ENCODE measurements around the gene ARHGAP45.

Gene ARHGAP45

DNA sequence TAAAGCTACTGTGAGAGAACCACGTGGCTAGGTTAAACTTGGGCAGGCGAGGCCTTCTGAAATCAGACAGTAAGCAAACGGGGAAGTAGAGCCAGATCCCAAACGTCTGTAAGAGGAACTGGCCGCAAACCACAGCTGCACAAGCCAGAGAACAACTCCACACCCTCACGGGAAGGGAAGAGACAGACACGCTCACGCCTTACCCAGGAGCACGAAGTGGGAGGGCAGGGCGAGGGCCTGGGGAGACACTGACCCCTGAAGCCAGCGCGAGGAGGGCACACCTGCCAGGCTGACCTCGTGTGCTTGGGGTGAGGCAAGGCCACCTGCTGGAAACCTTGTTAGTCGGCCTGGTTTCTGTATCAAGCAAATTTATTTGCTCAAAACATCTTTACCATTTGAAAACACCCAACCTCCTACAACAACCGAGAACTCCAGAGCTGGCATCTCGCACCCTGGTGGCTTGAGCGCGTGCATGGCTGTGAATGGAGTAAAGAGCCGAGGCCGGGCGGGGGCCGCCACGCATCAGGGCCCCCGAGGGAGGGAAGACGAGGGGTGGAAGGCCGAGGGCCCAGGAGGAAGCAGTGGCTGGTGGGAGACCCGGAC, 20.9 kb downstream of the ARHGAP45 start:
- DNase-seq, result no peak

DNA sequence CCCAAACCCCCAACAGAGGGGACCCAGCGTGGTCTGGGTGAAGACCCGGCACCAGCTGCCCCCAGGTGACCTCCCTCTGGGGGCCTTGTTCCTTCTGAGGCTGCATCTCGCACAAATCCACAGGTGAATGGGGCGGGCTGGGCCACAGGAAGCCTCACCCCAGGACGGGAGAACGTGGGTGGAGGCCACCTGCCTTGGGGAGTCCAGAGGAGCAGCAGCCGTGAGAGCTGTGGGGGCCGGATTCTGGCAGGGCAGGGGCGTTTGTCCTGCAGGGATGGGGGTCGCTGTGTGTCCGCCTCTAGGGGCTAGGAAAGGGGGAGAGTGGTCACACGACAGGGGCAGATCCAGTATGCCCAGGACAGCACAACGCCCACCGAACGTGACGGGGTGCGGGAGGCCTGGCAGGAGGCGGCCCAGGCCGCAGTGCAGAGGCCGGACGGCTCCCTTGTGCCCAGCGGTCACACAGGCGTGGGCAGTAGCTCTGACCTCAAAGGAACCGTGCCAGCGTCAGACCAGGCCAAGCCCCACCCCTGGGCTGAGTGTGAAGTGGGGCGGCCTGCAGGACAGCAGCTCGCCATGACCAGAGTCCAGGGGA, 21.5 kb downstream of the ARHGAP45 start:
- no peak for DNase-seq

DNA sequence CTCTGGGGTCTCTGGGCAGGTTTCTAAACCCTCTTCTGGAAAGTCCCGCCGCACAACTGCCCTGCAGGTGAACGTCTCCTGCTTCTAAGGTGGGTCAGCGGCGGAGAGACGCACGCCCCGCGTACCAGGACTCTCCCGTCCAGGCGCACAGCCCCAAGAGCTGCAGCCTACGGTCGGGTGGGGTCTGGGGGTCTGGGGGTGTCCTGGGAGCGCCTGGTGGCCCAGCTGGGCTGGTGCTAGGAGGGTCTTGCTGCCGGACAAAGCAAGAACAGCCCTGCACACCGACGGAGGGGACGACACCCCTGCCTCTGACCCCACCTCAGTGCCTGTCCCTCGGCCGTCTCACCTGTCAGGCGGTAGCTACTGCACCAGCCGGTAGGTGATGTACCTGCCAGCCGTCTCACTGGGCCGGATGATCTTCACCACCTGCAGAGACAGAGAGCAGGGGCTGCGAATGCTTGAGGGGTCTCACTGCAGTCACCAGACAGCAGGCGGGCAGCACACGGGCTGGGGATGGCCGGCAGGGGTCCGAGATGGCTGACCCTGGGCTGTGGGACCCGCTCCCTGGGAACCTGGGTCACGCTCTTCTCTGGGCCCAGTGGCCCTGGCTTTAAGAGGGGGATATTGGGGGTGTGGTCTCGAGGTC, 22.3 kb downstream of the ARHGAP45 start:
- no peak for DNase-seq

DNA sequence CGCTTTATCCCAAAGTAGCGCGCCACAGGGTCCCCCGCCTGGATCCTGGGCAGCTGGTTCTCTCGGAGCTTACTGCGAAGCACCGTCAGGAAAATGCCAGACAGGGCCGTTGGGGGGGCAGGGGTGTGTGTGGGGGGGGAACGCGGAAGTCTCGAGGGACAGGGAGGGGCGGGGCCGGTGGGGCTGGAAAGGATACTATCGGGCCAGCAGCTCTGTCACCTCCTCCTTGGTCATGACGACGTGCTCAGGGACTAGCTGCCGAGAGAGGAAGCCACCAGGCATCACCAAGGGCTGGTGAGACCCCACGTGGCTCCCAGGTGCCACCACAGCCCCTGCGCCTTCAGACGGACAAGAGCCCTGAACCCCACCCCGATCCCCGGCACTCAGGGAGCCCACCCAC, 22.9 kb downstream of the ARHGAP45 start:
- no peak for DNase-seq

DNA sequence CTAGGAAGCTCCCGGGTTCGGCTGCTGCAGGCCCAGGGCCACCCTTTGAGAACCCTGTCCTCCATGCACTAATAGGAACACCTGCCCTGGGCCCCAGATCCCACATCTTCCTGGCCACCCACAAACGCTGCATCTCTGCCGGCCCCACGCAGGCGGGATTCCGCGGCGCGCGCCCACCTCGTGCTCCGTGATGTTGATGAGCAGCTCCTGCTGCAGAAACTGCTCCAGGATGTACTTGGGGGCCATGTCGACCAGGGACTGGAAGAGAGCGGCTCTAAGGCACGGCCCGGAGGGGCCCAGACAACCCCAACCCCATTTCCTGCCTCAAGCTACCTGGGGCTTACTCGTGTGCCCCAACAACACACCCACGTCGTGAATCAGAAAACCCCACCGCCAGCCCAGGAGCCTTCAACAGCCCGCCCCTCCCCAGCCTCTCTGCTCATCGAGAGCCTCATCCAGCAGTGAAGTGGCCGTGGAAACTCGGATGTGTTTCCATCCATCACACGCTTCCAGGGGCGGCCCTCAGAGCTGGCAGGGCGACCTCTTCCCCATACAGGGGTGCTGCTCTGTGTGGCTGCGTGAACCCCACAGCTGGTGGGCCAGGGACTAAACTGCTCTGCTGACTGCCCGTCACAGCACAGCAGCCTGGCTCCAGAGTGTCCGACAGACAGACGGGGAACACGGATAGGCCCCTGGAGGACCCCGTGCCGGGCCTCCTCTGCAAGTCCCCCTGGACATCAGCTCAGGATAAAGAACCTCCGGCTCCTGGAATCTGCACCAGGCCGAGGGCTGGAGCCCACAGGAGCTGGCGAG, 24.0 kb downstream of the ARHGAP45 start:
- no peak for DNase-seq

DNA sequence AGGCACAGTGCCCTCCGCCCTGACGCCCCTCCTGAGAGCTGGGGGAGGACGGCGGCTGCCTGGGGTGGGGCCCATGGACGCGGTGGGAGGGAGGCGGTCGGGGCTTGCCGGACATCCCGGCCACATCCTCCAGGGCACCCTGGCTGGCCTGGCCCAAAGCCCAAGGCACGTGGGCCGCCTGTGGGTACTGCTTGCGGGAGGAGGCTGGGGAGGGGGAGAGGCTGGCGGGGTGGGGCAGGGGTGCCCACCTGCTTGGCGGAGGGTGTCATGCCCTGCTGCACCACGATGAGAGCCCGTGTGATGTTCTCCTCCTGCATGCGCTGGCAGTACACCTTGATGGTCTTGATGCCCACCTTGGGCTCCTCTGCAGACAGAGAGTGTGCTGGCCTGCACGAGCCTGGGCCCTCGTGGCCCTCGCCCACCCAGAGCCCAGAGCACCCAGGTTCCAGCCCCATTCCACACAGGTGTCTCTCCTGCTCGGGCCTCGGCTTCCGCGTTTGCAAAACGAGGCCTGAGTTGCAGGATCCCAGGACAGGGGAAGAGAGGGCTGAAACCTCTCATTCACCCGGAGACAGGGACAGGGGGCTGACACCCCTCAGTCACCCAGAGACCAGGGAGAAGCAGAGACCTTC, 24.7 kb downstream of the ARHGAP45 start:
- no peak for DNase-seq

DNA sequence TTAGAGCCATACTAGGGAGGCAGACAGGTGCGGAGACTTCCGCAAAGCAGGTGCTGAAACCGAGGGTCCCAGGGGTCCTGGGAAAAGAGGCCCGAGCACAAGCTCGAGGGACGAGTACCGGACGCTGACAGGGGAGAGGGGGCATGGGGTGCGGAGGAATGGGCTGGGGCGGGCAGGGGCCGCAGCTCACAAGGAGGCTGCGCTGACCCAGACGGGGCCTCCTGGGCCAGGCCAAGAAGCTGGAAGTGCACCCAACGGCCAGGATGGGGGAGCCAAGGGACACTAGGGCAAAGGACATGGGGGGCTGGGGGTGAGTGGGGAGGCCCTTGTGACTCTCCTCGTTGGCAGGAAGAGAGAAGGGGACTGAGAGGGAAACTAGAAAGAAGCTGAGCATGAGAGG, 26.4 kb downstream of the ARHGAP45 start:
- no peak for DNase-seq

DNA sequence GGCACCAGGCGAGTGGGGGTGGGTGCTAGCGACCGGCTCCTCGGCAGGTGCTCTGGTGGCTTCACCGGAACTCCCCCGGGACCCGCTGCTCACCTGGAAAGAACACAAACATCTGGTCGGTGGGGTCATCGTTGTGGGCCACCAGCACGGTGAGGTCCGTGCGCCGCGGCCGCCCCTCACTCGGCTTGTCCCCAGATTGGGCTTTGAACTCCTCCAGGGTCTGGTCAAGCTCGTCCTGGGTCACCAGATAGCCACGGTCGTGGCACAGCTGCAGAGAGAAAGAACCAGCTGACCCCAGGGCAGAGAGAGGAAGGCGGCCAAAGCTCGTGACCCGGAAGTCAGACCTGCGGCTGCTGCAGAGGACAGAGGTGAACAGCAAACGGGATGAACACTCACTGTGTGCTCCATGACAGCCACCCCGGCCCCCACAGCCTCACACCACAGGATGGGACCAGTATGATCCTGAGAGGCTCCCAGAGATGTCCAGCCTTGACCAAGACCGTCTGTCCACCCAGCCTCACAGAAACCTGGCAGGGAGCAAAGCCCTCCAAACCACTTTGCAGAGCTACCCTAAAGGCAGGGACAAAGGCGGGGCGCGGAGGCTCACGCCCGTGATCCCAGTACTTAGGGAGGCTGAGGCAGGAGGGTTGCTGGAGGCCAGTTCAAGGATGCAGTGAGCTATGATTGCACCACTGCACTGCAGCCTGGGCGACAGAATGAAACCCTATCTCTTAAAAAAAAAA, 27.0 kb downstream of the ARHGAP45 start:
- no peak for DNase-seq

DNA sequence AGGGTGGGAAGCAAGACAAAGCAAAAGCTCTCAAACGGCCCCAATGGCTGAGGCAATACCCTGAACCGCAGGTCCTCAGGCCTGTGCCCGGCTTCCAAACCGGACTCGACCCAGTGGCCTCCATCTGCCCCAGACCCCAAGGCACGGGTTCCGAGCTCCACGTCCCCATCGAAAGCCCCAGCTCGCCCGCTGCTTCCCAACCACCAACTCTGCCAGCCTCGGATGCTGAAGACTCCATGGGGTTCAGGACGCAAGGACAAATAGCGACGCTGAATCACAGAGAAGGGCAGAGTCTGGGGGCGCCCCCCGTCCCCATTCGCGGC, 27.6 kb downstream of the ARHGAP45 start:
- DNase-seq, result no peak

DNA sequence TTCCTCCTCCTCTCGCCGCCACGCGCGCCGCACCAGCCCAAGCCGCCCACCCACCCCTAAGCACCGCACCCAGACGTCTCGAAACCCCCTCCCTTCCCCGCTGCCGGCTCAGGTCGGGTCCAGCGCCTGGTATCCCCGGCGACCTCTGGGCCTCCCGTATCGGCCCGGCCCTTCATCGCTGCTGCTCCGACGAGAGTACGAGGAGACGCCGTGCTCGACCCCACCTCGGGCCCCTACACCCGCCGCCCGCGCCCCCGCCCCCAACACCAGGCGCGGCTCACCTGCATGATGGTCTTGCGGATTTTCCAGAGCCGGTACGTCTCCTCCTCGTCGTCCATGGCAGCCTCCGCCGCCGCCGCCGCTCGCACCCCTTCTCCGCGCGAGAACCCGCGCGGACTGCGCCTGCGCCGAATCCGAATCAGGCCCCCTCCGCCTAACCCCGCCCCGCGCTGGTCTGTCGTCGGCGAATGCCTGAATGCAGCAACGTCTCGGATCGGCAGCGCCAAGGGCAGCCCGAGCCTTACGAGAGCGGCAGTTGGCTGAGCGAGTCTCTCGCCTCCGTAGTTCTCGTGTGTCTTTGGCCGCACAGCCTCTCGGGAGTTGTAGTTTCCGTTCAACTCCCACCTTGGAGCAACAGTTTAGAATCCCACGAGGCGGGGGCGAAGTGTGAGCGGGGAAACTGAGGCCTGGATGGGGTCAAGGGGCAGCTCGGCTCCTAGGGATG, 28.2 kb downstream of the ARHGAP45 start, which contains the start of gene POLR2E:
POLR2E (minus strand) TSS at position 398 of the 724 bp plus-strand sequence; CDS start at position 338, 60 bp downstream.
- peak; percentile 97 for DNase-seq

DNA sequence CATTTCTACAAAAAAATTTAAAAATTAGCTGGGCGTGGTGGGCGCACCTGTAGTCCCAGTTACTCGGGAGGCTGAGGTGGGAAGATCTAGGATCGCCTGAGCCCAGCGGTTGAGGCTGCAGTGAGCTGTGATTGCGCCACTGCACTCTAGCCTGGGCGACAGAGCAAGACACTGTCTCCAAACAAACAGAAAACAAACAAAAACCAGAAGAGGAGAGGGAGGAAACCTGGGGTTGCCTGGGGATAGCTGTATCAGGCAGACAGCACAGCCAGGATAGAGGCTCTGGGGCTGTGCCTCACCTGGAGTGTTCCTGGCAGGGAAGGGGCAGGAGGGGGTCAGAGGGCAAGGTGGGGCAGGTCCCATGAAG, 30.8 kb downstream of the ARHGAP45 start:
- peak; percentile 78 for DNase-seq

DNA sequence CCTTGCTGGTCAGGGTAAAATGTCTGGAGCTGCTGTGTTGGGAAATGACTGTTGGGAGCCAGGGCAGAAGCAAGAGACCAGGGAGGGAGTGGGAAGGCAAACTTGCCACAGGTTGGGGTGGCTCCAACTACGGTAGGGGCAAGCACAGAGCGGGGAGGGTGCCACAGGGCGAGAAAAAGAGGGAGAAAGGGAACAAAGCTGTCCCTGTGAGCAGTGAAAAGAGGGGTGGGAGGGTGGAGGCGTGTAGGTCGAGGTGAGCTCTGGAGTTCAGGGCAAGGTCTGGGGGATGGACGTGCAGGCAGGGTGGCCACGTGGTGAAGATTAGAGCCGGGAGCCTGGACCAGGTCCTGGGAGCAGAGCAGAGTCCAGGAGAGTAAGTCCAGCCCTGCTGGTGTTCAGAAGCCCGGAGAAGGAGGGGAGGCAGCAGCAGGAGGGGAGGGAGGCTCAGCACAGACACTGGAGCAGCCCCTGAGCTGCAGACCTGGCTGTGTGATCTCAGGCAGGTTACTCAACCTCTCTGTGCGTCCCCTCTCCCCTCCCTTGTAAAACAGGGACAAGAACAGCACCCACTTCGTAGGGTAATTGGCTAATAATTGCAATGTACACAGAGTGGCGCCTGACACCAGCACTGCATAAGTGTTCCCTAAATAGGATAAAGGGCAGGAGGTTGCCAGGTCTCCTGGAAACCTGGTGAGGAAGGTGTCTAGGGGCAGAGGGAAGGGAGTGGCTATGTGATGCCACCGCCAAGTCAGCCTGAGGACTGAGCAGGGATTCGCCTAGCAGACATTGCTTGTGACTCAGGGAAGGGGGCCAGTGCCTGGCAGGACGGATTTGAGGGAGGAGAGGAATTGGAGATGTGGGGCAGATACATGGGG, 31.4 kb downstream of the ARHGAP45 start:
- peak; percentile 88 for DNase-seq

DNA sequence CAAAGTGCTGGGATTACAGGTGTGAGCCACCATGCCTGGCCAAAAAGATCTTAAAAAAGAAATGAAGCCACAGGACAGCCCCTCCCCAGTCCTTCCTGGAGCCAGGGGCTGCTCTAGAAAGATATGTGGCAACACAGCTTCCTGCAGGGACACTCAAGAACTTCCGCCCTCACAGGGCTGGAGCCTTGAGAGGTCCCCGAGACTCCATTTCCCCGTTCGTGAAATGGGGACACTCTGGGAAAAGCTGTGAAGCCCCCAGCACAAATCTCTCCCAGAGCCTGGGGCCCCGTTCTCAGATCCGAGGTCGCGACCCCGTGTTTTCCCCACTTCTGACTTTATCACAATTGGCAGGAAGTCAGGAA, 34.4 kb downstream of the ARHGAP45 start:
- no peak for DNase-seq

DNA sequence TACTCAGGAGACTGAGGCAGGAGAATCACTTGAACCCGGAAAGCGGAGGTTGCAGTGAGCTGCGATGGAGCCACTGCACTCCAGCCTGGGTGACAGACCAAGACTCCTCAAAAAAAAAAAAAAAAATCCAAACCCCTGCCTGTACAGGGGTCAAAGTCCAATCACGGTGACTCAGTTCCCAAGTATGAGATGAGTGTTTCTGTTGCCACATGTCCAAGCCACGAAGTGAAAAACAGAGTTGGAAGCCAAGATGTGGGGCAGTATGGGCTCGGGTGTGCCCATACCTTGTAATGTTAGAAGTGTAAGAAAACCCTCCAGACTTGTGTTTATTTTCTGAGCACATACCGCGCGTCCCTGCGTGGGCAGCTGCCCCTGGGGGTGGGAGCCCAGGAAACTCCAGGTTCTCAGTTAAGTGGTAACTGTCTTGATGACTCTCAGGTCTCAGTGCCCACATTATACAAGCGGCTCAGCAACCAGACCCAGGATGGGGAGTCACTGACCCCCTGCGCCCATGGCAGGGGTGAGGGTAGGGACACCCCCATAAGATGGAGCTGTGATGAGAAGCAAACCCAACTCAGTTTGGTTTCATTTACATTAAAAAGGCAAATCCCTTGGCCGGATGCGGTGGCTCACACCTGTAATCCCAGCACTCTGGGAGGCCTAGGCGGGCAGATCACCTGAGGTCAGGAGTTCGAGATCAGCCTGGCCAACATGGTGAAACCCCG, 35.6 kb downstream of the ARHGAP45 start:
- DNase-seq, result no peak

DNA sequence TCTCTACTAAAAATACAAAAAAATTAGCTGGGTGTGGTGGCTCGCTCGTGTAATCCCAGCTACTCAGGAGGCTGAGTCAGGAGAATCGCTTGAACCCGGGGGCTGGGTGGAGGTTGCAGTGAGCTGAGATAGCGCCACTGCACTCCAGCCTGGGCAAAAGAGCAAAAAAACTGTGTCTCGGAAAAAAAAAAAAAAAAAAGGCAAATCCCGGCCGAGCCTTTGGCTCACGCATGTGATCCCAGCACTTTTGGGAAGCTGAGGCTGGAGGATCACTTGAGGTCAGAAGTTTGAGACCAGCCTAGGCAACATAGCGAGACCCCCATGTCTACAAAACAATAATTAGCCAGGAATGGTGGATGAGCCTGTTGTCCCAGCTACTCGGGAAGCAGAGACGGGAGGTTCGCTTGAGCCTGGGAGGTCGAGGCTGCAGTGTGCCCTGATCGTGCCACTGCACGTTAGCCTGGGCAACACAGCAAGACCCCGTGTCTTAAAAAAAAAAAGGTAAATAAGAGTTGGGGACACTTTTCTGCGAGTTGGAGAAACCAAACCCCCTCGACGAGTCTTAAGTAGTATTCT, 36.3 kb downstream of the ARHGAP45 start:
- DNase-seq, result no peak

DNA sequence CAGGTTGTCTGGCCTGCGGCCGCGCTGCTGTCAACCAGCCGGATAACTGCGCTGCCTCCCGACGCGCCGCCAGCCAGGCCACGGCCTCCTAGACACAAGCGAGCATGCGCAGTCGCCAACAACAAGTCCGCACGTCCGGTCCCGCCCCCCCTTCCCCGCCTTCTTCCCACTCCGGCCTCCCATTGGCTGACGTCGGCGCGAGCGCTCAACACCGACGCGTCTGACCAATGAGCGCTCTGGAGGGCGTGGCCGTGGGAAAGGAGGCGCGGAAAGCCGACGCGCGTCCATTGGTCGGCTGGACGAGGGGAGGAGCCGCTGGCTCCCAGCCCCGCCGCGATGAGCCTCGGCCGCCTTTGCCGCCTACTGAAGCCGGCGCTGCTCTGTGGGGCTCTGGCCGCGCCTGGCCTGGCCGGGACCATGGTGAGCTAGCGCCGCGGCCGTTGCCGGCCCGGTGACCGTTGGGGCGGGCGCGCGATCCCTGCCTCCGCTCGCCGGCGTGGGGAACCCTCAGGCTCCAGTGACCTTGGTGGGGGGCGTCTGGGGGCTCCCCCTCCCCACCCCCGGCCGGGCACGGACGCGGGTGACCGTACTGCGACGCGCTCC, 36.8 kb downstream of the ARHGAP45 start, which contains the start of gene GPX4:
GPX4 (plus strand) TSS at position 287 of the 603 bp plus-strand sequence; CDS start at position 337, 50 bp downstream.
- peak; percentile 99 for DNase-seq

DNA sequence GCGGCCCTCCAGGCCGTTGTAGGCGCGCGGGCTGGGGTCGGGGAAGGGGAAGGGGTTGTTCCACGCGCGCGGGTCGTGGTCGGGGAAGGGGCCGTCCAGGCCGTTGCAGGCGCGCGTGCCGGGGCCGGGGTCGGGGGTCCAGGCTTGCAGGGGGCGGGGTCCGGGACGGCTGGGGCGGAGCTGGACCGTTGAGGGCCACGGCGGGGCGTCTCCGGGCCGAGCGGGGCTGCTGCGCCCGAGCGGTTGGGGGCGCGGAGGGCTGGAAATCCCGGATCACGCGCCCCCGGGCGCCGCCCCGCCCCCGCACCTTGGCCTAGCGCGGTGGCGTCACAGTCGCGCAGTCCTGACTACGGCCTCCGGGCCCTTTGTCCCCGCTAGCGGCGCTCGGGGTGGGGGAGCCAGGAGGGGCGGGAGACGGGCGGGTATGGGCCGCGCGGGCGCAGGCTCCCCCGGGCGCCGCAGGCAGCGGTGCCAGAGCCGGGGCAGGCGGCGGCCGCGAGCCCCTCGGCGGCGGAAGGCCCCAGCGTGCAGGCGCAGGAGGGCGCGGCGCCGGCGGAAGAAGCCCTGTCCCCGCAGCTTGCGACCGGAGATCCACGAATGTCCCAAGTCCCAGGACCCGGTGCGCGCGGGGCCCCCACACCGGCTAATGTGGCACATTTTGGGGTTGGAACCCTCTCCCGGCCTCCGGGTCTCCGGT, 37.5 kb downstream of the ARHGAP45 start:
- peak; percentile 55 for DNase-seq

DNA sequence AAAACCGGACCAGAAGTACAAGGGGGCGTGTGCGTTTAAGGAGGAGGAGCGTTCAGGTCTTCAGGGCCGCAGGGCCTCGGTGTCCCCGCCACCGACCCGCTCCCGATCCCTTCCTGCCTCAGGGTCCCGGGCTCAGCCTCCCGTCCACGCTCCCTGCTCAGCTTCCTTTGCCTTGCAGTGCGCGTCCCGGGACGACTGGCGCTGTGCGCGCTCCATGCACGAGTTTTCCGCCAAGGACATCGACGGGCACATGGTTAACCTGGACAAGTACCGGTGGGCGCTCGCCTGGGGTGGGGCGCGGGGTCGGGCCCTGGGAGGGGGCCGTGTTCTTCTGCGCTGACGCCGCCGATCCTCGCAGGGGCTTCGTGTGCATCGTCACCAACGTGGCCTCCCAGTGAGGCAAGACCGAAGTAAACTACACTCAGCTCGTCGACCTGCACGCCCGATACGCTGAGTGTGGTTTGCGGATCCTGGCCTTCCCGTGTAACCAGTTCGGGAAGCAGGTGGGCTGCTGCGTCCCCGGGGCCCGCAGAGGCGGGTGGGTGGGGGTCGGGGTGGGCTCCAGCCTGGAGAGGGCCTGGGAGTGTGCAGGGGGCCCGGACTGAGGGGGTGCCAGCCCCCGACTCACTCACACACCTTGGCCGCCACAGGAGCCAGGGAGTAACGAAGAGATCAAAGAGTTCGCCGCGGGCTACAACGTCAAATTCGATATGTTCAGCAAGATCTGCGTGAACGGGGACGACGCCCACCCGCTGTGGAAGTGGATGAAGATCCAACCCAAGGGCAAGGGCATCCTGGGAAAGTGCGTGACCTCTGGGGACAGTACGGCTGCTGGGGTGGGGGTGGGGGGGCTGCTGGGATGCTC, 38.3 kb downstream of the ARHGAP45 start:
- no peak for DNase-seq
